SK-N-SH (cell line): Measurements from ENCODE around the gene OPCML. TPM values are rescaled to one million over a fixed set of nuclear protein-coding genes. Genes with fewer than 3 reads are reported as not detected.

Experiments
- CTCF ChIA-PET: fragments of 300-600, 350-600 bp; formaldehyde crosslinking; extraction: SDS; loops from one replicate; lab custom pipeline; 2021; lab: Yijun Ruan, JAX
- POLR2A ChIA-PET: fragments of 350-600 bp; sonication (Branson Sonifier 250); formaldehyde crosslinking; extraction: SDS; loops from one replicate; lab custom pipeline; 2020; ENCODE audit warnings: antibody characterized with exemption, inconsistent platforms; lab: Yijun Ruan, JAX
- DNase-seq: peaks from one replicate; pipeline ENCODE4 v3.0.0; 2012
- H2AFZ ChIP-seq: fragments of 200-600 bp; sonication (generic); 2 replicates; pipeline ENCODE4 v1.8.1; 2016; ENCODE audit warnings: antibody characterized with exemption, mild to moderate bottlenecking, low read depth
- H3F3A ChIP-seq: fragments of 200-600 bp; sonication (generic); replicated peaks from 2 replicates; pipeline ENCODE3; 2016; ENCODE audit warnings: antibody characterized with exemption, mild to moderate bottlenecking; ENCODE audit not compliant: insufficient read depth
- H3K27ac ChIP-seq, 2 experiments: fragments of 200-500 bp in 1 of 2; fragments of 200-600 bp in 1 of 2; sonication (Bioruptor generic) in 1 of 2; sonication (generic), shearing (Covaris generic) in 1 of 2; 2 replicates each; pipeline versions ENCODE4 v1.5.1 to v1.6.1; 2014 to 2016; ENCODE audit warnings: low read depth in 2 of 2, inconsistent platforms in 1 of 2, low read length in 1 of 2, mild to moderate bottlenecking in 1 of 2, mixed read lengths in 1 of 2
- H3K27me3 ChIP-seq: fragments of 200-600 bp; sonication (generic), shearing (Covaris generic); 2 replicates; pipeline ENCODE4 v1.6.1; 2016; ENCODE audit warnings: mixed run types; ENCODE audit not compliant: insufficient read depth
- H3K36me3 ChIP-seq, 2 experiments: fragments of 200-500 bp in 1 of 2; fragments of 200-600 bp in 1 of 2; sonication (Bioruptor generic) in 1 of 2; sonication (generic) in 1 of 2; replicated peaks in 1 of 2; 2 replicates each; pipeline versions ENCODE3 to v1.5.1; 2014 to 2016; ENCODE audit warnings: low read length in 1 of 2, mild to moderate bottlenecking in 1 of 2; ENCODE audit not compliant: insufficient read depth in 2 of 2, control insufficient read depth in 1 of 2
- H3K4me1 ChIP-seq, 2 experiments: fragments of 200-500 bp in 1 of 2; fragments of 200-600 bp in 1 of 2; sonication (Bioruptor generic) in 1 of 2; sonication (generic), shearing (Covaris generic) in 1 of 2; 2 replicates each; pipeline versions ENCODE4 v1.5.1 to v1.6.1; 2014 to 2016; ENCODE audit warnings: low read depth in 1 of 2, low read length in 1 of 2, mixed run types in 1 of 2; ENCODE audit not compliant: insufficient read depth in 2 of 2, control insufficient read depth in 1 of 2
- H3K4me2 ChIP-seq: fragments of 200-600 bp; sonication (generic), shearing (Covaris generic); 2 replicates; pipeline ENCODE4 v1.6.1; 2017; ENCODE audit warnings: mixed run types
- H3K4me3 ChIP-seq, 2 experiments: fragments of 200-500 bp in 1 of 2; fragments of 200-600 bp in 1 of 2; sonication (Bioruptor generic) in 1 of 2; sonication (generic), shearing (Covaris generic) in 1 of 2; 2 replicates each; pipeline versions ENCODE4 v1.5.1 to v1.8.1; 2014 to 2016; ENCODE audit warnings: low read depth in 2 of 2, inconsistent platforms in 1 of 2, low read length in 1 of 2, mild to moderate bottlenecking in 1 of 2, mixed read lengths in 1 of 2, moderate library complexity in 1 of 2
- H3K79me2 ChIP-seq: fragments of 200-600 bp; sonication (generic); 2 replicates; pipeline ENCODE4 v1.8.1; 2017; ENCODE audit warnings: mild to moderate bottlenecking; ENCODE audit not compliant: insufficient read depth
- H3K9ac ChIP-seq: fragments of 200-600 bp; sonication (generic); 2 replicates; pipeline ENCODE4 v1.6.1; 2017; ENCODE audit warnings: mixed run types
- H3K9me2 ChIP-seq: fragments of 200-600 bp; sonication (generic); 2 replicates; pipeline ENCODE4 v1.6.1; 2017; ENCODE audit warnings: mixed run types
- H3K9me3 ChIP-seq: fragments of 200-600 bp; sonication (generic); 2 replicates; pipeline ENCODE4 v1.6.1; 2017; ENCODE audit warnings: mixed run types, mild to moderate bottlenecking, moderate library complexity
- H4K20me1 ChIP-seq: fragments of 200-600 bp; sonication (generic); 2 replicates; pipeline ENCODE4 v1.6.1; 2017; ENCODE audit warnings: mild to moderate bottlenecking, mixed run types; ENCODE audit not compliant: insufficient read depth
- CHD2 ChIP-seq: fragments of 150-350 bp; IDR thresholded peaks from 2 replicates; pipeline ENCODE4 v1.6.1; 2018; ENCODE audit warnings: low read length; ENCODE audit not compliant: partially characterized antibody
- CTCF ChIP-seq: fragments of 200-600 bp; sonication (generic); IDR thresholded peaks from 2 replicates; pipeline ENCODE4 v1.6.1; 2017; ENCODE audit warnings: antibody characterized with exemption, mild to moderate bottlenecking, moderate library complexity
- FOSL2 ChIP-seq: IDR thresholded peaks from 2 replicates; pipeline ENCODE4 v1.4.0; 2012; ENCODE audit warnings: low read depth, mild to moderate bottlenecking, moderate library complexity, borderline replicate concordance
- FOXM1 ChIP-seq: IDR thresholded peaks from 2 replicates; pipeline ENCODE4 v1.4.0; 2012; ENCODE audit warnings: low read depth, mild to moderate bottlenecking
- IRF3 ChIP-seq: fragments of 150-350 bp; IDR thresholded peaks from 2 replicates; pipeline ENCODE4 v1.6.1; 2016; ENCODE audit warnings: mild to moderate bottlenecking, low read depth, low read length
- JUND ChIP-seq: IDR thresholded peaks from 2 replicates; pipeline ENCODE4 v1.4.0; 2012
- MAX ChIP-seq: IDR thresholded peaks from 2 replicates; pipeline ENCODE4 v1.4.0; 2012; ENCODE audit warnings: low read depth
- MXI1 ChIP-seq: IDR thresholded peaks from 2 replicates; pipeline ENCODE4 v1.6.1; 2012; ENCODE audit warnings: mild to moderate bottlenecking, low read depth, low read length, improper control_type of control experiment
- REST ChIP-seq: IDR thresholded peaks from 2 replicates; pipeline ENCODE4 v1.6.1; 2012; ENCODE audit warnings: mild to moderate bottlenecking, low read depth, low read length, moderate library complexity
- RFX5 ChIP-seq: IDR thresholded peaks from 2 replicates; pipeline ENCODE4 v1.6.1; 2012; ENCODE audit warnings: mild to moderate bottlenecking, improper control_type of control experiment, low read length
- RXRA ChIP-seq: IDR thresholded peaks from 2 replicates; pipeline ENCODE4 v1.4.0; 2012; ENCODE audit warnings: low read depth, mild to moderate bottlenecking, borderline replicate concordance
- SIN3A ChIP-seq: IDR thresholded peaks from 2 replicates; pipeline ENCODE4 v1.6.1; 2012; ENCODE audit warnings: low read depth, mild to moderate bottlenecking, low read length, moderate library complexity, borderline replicate concordance
- SMC3 ChIP-seq: IDR thresholded peaks from 2 replicates; pipeline ENCODE4 v1.6.1; 2012; ENCODE audit warnings: low read depth, low read length, improper control_type of control experiment
- TAF1 ChIP-seq: IDR thresholded peaks from 2 replicates; pipeline ENCODE4 v1.6.1; 2012; ENCODE audit warnings: low read depth, mild to moderate bottlenecking, low read length, moderate library complexity, borderline replicate concordance
- TCF12 ChIP-seq: IDR thresholded peaks from 2 replicates; pipeline ENCODE4 v1.4.0; 2012
- TEAD4 ChIP-seq: IDR thresholded peaks from 2 replicates; pipeline ENCODE4 v1.4.0; 2012; ENCODE audit warnings: mild to moderate bottlenecking, borderline replicate concordance; ENCODE audit not compliant: insufficient read depth
- USF1 ChIP-seq: IDR thresholded peaks from 2 replicates; pipeline ENCODE4 v1.4.0; 2012; ENCODE audit warnings: low read depth, borderline replicate concordance
- YY1 ChIP-seq: IDR thresholded peaks from 2 replicates; pipeline ENCODE4 v1.4.0; 2012; ENCODE audit warnings: low read depth, mild to moderate bottlenecking
- WGBS: methylation state at CpG from one replicate; pipeline ENCODE4 v1.1.6; 2017; ENCODE audit warnings: low lambda C conversion rate; 5-methylcytosine and 5-hydroxymethylcytosine counted together
- polyA plus RNA-seq, 3 experiments: library from polyadenylated mRNA; depleted of rRNA; stranded (reverse); fragments of >200 nt; gene quantifications; 2 replicates each; pipeline ENCODE4 v1.2.3, GENCODE V29; 2012

The OPCML gene
- polyA plus RNA-seq, 1 of the 3 experiments (the other 2 are of a cell fraction): not detected

- Histone ChIP-seq H3K79me2 (no peaks in the 10 kb centered on the region), H3K9me3 (no peaks in the 10 kb centered on the region), H3K27me3 (no peaks in the 10 kb centered on the region), H4K20me1 (no peaks in the 10 kb centered on the region), H3K4me2 (no peak overlapping the region), H3F3A (no peaks in the 10 kb centered on the region), H3K4me3 (no peak overlapping the region), H3K27ac (no peak overlapping the region)
- 44% methylated on average over 1 of the region's 1 CpG for WGBS
- no peak for TF ChIP-seq YY1
- no peak for TF ChIP-seq CTCF
- no peak for TF ChIP-seq FOXM1
- no peak for TF ChIP-seq CHD2
- no peak for TF ChIP-seq REST
- no peak for TF ChIP-seq MXI1
- TF ChIP-seq TAF1: no peak
- TF ChIP-seq TCF12: no peak
- no peak for TF ChIP-seq IRF3
- no peak for TF ChIP-seq TEAD4
- no peak for TF ChIP-seq JUND
- TF ChIP-seq, all 33 proteins: peak for 0
- DNase-seq: no peak
- Histone ChIP-seq H3K9me2 (no peaks in the 10 kb centered on the region), H2AFZ (no peak overlapping the region), H3K9ac (no peak overlapping the region), H3K36me3 (no peaks in the 10 kb centered on the region), H3K4me1 (no peaks in the 10 kb centered on the region)
- ChIA-PET CTCF (no interaction called here), POLR2A (no interaction called here)
Measured at GRCh38 chr11:132589791-132590190, 942.5 kb downstream of the OPCML start.

GRCh38 chr11:132588366-132588765 lies 943.9 kb downstream of the OPCML start:
- H3K4me1 ChIP-seq: no peaks in the 10 kb centered on the region
- H3K9me2 ChIP-seq: no peaks in the 10 kb centered on the region
- DNase-seq: no peak
- H2AFZ ChIP-seq: no peak overlapping the region
- H3K9ac ChIP-seq: no peak overlapping the region
- H3K79me2 ChIP-seq: no peaks in the 10 kb centered on the region
- no peaks in the 10 kb centered on the region for H4K20me1 ChIP-seq
- CTCF ChIA-PET: no interaction called here
- no peak overlapping the region for H3K4me2 ChIP-seq
- no peak overlapping the region for H3K27ac ChIP-seq
- no peaks in the 10 kb centered on the region for H3K36me3 ChIP-seq
- H3K27me3 ChIP-seq: no peaks in the 10 kb centered on the region
- POLR2A ChIA-PET: no interaction called here
- no peak overlapping the region for H3K4me3 ChIP-seq
- no peaks in the 10 kb centered on the region for H3K9me3 ChIP-seq
- H3F3A ChIP-seq: no peaks in the 10 kb centered on the region
- TF ChIP-seq MAX (no peak), CTCF (no peak), FOSL2 (no peak), USF1 (no peak), SIN3A (no peak), RXRA (no peak), RFX5 (no peak), SMC3 (no peak)
